ENCODE data around the gene SELENON. TPM values are rescaled to one million over a fixed set of nuclear protein-coding genes. Genes with fewer than 3 reads are reported as not detected.

The SELENON gene
- polyA plus RNA-seq, 4 donors: 4.7 to 52.9 (median 22.2) TPM

DNA sequence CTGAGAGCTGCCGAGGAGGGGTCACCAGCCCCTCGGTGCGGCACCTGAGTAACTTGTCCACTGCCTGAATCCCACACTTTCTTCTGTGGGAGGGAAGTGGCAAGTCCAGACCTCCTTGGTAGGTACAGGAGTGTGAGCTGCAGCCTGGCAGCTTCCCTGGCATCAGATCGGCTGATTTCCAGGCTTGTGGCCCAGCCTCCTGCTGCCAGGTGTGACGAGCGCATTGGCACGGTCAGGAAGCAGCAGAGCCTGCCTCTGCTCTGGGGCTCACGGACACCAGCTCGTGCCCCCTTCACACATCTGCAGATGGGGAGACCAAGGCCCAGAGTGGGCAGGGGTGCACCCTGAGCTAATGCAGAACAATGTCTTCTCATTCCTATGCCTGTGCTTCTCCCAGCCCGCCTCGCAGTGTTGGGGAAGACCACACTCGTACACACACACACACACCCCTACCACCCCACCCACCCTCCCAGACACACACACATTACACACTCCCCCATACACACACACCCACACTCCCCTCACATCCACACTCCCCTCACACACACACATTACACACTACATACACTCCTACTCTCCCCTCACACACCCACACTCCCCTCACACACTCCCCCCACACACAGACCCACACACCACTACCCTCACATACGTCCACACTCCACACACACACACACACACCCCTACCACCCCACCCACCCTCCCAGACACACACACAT lies 33.1 kb upstream of the SELENON start:
- Histone ChIP-seq H3K9me3 (ENCODE audit: control insufficient read depth in 2 of 2, insufficient read depth in 1 of 2, low read depth in 1 of 2, low read length in 1 of 2) (no peaks in the 10 kb centered on the region), H3K27me3 (ENCODE audit: control insufficient read depth in 3 of 3, insufficient read depth in 3 of 3, low read length in 3 of 3) (no peaks in the 10 kb centered on the region), H3K4me1 (ENCODE audit: control insufficient read depth in 3 of 3, insufficient read depth in 2 of 3, low read depth in 1 of 3, low read length in 2 of 3) (peaks cover 0 to 31% (median 0%) of the 10 kb centered on the region in 3 donors), H3K4me3 (ENCODE audit: low read depth in 1 of 3, low read length in 3 of 3) (no peak overlapping the region), H3K36me3 (ENCODE audit: control insufficient read depth in 3 of 3, insufficient read depth in 2 of 3, low read depth in 1 of 3, low read length in 3 of 3) (peaks cover 0 to 7% (median 0%) of the 10 kb centered on the region in 3 donors), H3K27ac (ENCODE audit: low read depth in 1 of 3, low read length in 2 of 3) (no peak overlapping the region)
- DNase-seq (peak in 1 of 2 donors; percentile 44), FAIRE-seq (no peak)
- WGBS, 3 donors: 15 to 74% (median 34%) methylated on average over 13 of the region's 13 CpGs

DNA sequence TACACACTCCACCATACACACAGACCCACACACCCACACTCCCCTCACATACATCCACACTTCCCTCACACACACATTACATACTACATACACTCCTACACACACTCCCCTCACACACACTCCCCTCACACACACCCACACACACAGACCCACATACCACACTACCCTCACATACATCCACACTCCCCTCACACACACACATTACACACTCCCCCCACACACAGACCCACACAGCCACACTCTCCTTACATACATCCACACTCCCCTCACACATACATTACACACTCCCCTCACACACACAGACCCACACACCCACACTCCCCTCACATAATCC lies 32.6 kb upstream of the SELENON start:
- H3K36me3 ChIP-seq (ENCODE audit: control insufficient read depth in 3 of 3, insufficient read depth in 2 of 3, low read depth in 1 of 3, low read length in 3 of 3): peaks cover 0 to 7% (median 0%) of the 10 kb centered on the region in 3 donors
- H3K9me3 ChIP-seq (ENCODE audit: control insufficient read depth in 2 of 2, insufficient read depth in 1 of 2, low read depth in 1 of 2, low read length in 1 of 2): no peaks in the 10 kb centered on the region

DNA sequence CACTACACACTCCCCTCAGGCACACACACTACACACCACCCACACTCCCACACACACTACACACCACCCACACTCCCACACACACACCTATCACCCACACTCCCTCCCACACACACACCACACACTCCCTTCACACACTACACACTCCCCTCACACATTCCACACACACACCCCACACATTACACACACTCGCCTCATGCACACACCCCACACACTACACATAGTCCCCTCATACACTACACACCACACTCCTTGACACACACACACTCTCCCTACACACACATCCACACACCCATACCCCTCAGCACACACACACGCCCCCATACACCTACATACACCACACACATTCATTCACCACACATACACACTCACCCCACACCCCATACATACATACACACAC lies 31.0 kb upstream of the SELENON start:
- no peaks in the 10 kb centered on the region for H3K27me3 ChIP-seq (ENCODE audit: control insufficient read depth in 3 of 3, insufficient read depth in 3 of 3, low read length in 3 of 3)
- no peaks in the 10 kb centered on the region for H3K9me3 ChIP-seq (ENCODE audit: control insufficient read depth in 2 of 2, insufficient read depth in 1 of 2, low read depth in 1 of 2, low read length in 1 of 2)
- WGBS, 3 donors: 95 to 97% (median 96%) methylated on average over 2 of the region's 2 CpGs
- FAIRE-seq (no peak), DNase-seq (no peak)
- H3K4me3 ChIP-seq (ENCODE audit: low read depth in 1 of 3, low read length in 3 of 3): no peak overlapping the region
- peaks cover 0 to 6% (median 0%) of the 10 kb centered on the region in 3 donors for H3K36me3 ChIP-seq (ENCODE audit: control insufficient read depth in 3 of 3, insufficient read depth in 2 of 3, low read depth in 1 of 3, low read length in 3 of 3)
- peaks cover 3 to 52% (median 3%) of the 10 kb centered on the region in 3 donors for H3K4me1 ChIP-seq (ENCODE audit: control insufficient read depth in 3 of 3, insufficient read depth in 2 of 3, low read depth in 1 of 3, low read length in 2 of 3)
- no peak overlapping the region for H3K27ac ChIP-seq (ENCODE audit: low read depth in 1 of 3, low read length in 2 of 3)

More for the DNA sequence above, 32.6 kb upstream of the SELENON start:
- FAIRE-seq (no peak), DNase-seq (no peak)
- Histone ChIP-seq H3K27me3 (ENCODE audit: control insufficient read depth in 3 of 3, insufficient read depth in 3 of 3, low read length in 3 of 3) (no peaks in the 10 kb centered on the region), H3K4me1 (ENCODE audit: control insufficient read depth in 3 of 3, insufficient read depth in 2 of 3, low read depth in 1 of 3, low read length in 2 of 3) (peaks cover 0 to 36% (median 0%) of the 10 kb centered on the region in 3 donors), H3K4me3 (ENCODE audit: low read depth in 1 of 3, low read length in 3 of 3) (no peak overlapping the region), H3K27ac (ENCODE audit: low read depth in 1 of 3, low read length in 2 of 3) (no peak overlapping the region)

DNA sequence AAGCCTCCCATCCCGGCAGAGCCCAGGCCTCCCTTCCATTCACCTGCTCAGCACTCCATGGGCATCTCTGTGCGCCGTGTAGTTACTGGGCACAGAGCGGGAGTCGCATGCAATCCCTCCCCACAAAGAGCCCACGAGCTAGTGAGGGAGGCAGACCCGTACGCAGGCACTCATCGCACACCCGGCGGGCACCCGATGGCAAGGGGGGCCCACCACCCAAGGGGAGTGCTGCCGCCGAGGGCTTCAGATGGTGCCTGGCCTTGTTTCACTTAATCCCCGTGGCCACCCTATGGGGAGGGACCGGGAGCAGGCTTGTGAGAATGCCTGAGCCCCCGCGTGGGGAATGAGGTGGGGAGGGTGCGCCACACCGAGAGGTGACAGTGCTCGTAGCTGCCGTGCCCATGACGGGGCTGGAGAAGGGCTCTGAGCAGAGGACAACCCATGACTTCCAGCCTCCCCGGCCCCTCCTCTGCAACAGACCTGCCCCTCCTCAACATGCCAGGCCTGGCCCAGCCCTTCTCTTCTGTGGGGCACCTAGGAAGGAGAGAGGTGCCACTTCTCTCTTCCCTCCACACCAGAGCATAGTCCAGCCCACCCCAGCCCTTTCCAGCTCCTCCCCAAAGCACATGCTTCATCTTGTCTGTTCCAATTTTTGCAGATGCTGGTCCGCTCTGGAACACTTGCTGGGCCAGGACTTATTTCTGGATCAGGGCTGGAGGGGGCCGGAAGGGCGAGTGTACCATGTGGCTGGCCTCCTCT lies 30.2 kb upstream of the SELENON start:
- FAIRE-seq (no peak), DNase-seq (no peak)
- no peaks in the 10 kb centered on the region for H3K27me3 ChIP-seq (ENCODE audit: control insufficient read depth in 3 of 3, insufficient read depth in 3 of 3, low read length in 3 of 3)
- H3K4me3 ChIP-seq (ENCODE audit: low read depth in 1 of 3, low read length in 3 of 3): no peak overlapping the region
- 91 to 93% (median 92%) methylated on average over 27 of the region's 27 CpGs for WGBS, 3 donors
- H3K9me3 ChIP-seq (ENCODE audit: control insufficient read depth in 2 of 2, insufficient read depth in 1 of 2, low read depth in 1 of 2, low read length in 1 of 2): no peaks in the 10 kb centered on the region
- peaks cover 0 to 6% (median 0%) of the 10 kb centered on the region in 3 donors for H3K36me3 ChIP-seq (ENCODE audit: control insufficient read depth in 3 of 3, insufficient read depth in 2 of 3, low read depth in 1 of 3, low read length in 3 of 3)
- H3K27ac ChIP-seq (ENCODE audit: low read depth in 1 of 3, low read length in 2 of 3): peak overlapping the region in 1 of 3 donors; percentile 83
- H3K4me1 ChIP-seq (ENCODE audit: control insufficient read depth in 3 of 3, insufficient read depth in 2 of 3, low read depth in 1 of 3, low read length in 2 of 3): peaks cover 4 to 60% (median 6%) of the 10 kb centered on the region in 3 donors

DNA sequence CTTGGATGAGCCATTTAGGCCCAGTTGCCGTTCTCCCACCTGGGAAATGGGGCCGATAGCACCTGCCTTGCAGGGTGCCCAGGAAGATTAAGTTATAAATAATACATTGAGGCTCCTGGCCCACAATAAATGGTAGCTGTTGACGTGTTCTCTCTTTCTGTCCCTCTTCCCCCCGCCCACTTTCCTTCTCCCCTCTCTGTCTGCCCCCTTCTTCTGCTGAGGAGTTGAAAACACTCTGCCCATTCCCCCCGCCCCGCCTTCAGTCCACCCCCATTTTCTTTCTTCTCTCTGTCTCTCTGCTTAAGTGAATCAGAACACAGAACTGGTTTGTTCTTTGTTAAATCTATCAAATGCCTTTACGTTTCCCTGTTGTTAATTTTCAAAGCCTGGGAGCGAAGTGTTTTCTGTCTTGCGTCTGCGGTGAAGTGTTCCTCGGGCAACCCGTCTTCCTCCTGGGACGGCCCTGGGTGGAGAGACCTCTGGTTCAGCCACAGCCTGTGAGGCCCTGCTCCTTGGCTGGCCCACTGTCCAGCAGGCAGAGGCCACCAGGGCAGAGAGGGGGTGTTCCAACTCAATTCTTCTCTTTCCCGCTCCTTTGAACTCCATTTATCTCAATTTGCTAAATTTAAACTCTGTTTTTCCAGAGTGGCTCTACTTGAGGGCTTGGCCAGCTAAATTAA lies 29.3 kb upstream of the SELENON start:
- H3K4me1 ChIP-seq (ENCODE audit: control insufficient read depth in 3 of 3, insufficient read depth in 2 of 3, low read depth in 1 of 3, low read length in 2 of 3): peaks cover 4 to 68% (median 6%) of the 10 kb centered on the region in 3 donors
- H3K27ac ChIP-seq (ENCODE audit: low read depth in 1 of 3, low read length in 2 of 3): peak overlapping the region in 1 of 3 donors; percentile 83
- no peak overlapping the region for H3K4me3 ChIP-seq (ENCODE audit: low read depth in 1 of 3, low read length in 3 of 3)
- H3K27me3 ChIP-seq (ENCODE audit: control insufficient read depth in 3 of 3, insufficient read depth in 3 of 3, low read length in 3 of 3): no peaks in the 10 kb centered on the region
- WGBS, 3 donors: 43 to 60% (median 51%) methylated on average over 14 of the region's 14 CpGs
- H3K9me3 ChIP-seq (ENCODE audit: control insufficient read depth in 2 of 2, insufficient read depth in 1 of 2, low read depth in 1 of 2, low read length in 1 of 2): no peaks in the 10 kb centered on the region
- peaks cover 0 to 9% (median 0%) of the 10 kb centered on the region in 3 donors for H3K36me3 ChIP-seq (ENCODE audit: control insufficient read depth in 3 of 3, insufficient read depth in 2 of 3, low read depth in 1 of 3, low read length in 3 of 3)
- FAIRE-seq (no peak), DNase-seq (no peak)

DNA sequence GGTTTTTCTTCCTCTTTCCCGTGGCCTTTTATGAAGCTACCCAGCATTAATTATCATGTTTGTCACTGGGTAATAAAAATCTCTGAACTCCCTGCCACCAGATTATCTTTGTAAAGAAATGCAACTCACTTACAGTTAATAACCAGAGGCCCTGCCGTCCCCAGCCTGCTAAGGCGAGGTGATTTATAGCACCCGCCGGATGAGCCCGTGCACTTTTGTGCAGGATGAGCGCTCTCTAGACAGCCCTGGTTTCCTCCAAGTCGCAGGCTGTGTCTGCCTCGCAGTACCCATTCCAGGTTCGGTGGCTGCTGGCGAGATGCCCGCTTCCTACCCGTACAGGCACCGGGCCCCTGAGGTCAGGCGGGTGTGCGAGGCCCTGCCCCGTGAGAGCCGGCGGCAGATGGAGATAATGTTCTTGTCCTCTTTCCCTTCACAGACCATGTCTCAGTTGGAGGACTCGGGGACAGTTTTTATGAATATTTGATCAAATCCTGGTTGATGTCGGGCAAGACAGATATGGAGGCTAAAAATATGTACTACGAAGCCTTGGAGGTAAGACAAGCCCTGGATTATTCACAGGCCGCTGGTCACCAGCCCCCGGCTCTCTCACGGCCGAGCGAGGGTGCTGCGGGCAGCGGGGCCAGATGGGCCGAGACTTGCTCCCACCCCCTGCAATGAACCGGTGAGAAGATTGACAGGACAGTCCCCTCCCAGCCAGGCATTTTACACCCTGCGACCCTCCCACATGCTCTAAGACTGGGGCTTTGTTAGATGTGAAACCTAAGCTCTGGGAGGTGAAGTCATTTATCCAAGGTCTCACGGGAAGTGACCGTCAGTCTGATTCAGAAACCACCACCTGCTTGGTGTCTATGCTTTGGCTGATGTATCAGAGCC lies 28.5 kb upstream of the SELENON start:
- Histone ChIP-seq H3K4me1 (ENCODE audit: control insufficient read depth in 3 of 3, insufficient read depth in 2 of 3, low read depth in 1 of 3, low read length in 2 of 3) (peaks cover 4 to 69% (median 6%) of the 10 kb centered on the region in 3 donors), H3K9me3 (ENCODE audit: control insufficient read depth in 2 of 2, insufficient read depth in 1 of 2, low read depth in 1 of 2, low read length in 1 of 2) (no peaks in the 10 kb centered on the region), H3K36me3 (ENCODE audit: control insufficient read depth in 3 of 3, insufficient read depth in 2 of 3, low read depth in 1 of 3, low read length in 3 of 3) (peaks cover 0 to 11% (median 0%) of the 10 kb centered on the region in 3 donors), H3K27me3 (ENCODE audit: control insufficient read depth in 3 of 3, insufficient read depth in 3 of 3, low read length in 3 of 3) (no peaks in the 10 kb centered on the region), H3K4me3 (ENCODE audit: low read depth in 1 of 3, low read length in 3 of 3) (peak overlapping the region in 1 of 3 donors; percentile 32), H3K27ac (ENCODE audit: low read depth in 1 of 3, low read length in 2 of 3) (peak overlapping the region in 1 of 3 donors; percentile 83)
- 26 to 45% (median 28%) methylated on average over 34 of the region's 34 CpGs for WGBS, 3 donors
- DNase-seq (peak; percentile 51 to 88), FAIRE-seq (no peak)

DNA sequence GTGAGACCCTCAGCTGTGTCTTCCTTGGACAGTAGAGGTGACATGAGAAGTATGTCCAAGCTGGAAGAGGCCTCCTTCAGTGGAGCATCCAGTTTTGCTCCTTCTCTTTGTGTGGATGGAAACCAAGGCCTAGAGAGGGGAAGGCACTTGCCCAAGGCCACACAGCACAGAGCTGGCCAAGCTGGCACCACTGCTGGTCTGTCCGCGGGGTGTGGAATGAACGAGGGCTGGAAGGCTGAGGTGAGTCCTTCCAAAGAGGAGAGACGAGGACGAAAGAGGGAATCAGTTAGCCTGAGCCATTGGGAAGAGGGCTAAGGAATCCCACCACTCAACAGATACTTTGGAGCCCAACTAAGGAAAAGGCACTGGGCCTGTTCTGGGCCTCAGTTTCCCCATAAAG lies 27.8 kb upstream of the SELENON start:
- Histone ChIP-seq H3K27ac (ENCODE audit: low read depth in 1 of 3, low read length in 2 of 3) (peak overlapping the region in 1 of 3 donors; percentile 83), H3K36me3 (ENCODE audit: control insufficient read depth in 3 of 3, insufficient read depth in 2 of 3, low read depth in 1 of 3, low read length in 3 of 3) (peaks cover 0 to 15% (median 0%) of the 10 kb centered on the region in 3 donors), H3K4me3 (ENCODE audit: low read depth in 1 of 3, low read length in 3 of 3) (peak overlapping the region in 1 of 3 donors; percentile 32), H3K27me3 (ENCODE audit: control insufficient read depth in 3 of 3, insufficient read depth in 3 of 3, low read length in 3 of 3) (no peaks in the 10 kb centered on the region), H3K4me1 (ENCODE audit: control insufficient read depth in 3 of 3, insufficient read depth in 2 of 3, low read depth in 1 of 3, low read length in 2 of 3) (peaks cover 4 to 71% (median 6%) of the 10 kb centered on the region in 3 donors), H3K9me3 (ENCODE audit: control insufficient read depth in 2 of 2, insufficient read depth in 1 of 2, low read depth in 1 of 2, low read length in 1 of 2) (no peaks in the 10 kb centered on the region)
- 81 to 95% (median 93%) methylated on average over 5 of the region's 5 CpGs for WGBS, 3 donors
- no peak for FAIRE-seq
- no peak for DNase-seq

Measured in small intestine (tissue), 7 donors.